ENCODE results near the gene C17orf58. TPM values are rescaled to one million over a fixed set of nuclear protein-coding genes. Genes with fewer than 3 reads are reported as not detected.
A peak's percentile ranks its signal among the peaks of the same experiment; 100 is the strongest.

The C17orf58 gene
- total and polyA plus RNA-seq, 2 donors (not counting 1 experiment from before 2014, with no cell fraction given) = 1.0 to 2.8 TPM

DNA sequence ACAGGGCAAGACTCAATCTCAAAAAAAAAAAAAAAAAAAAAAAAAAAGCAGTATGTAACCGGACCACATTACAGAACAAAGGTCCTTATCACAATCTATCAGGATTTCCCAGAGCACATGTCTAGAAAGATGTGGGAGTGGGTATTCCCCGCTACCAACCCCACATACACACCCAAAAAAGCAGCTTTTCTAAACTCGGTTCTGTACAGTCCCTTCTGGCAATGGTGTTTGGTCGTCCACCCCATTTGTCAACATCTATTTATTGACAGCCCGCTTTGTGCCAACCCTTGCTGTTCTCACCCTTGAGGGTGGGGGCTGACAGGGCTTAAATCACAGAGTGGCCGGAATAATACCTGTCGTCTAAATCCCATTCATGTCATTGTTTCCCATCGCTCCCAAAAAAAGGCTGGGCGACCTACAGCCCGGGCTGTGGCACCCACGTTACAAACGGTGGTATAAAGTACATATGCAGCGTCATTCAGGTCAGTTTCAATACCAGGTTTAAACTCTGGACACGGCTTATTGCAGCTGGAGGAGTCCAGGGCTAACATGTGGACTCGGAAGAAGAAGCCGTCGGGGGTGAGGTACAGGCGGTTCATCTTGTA is 3.6 kb downstream of the C17orf58 start:
- DNase-seq (no peak), ATAC-seq (ENCODE audit: low read depth) (no peak)
- no peaks in the 10 kb centered on the region for H3K36me3 ChIP-seq (replicated peaks in 1 of 2; ENCODE audit: control extremely low read depth in 1 of 2, control insufficient read depth in 1 of 2, extremely low read depth in 1 of 2, insufficient read depth in 2 of 2, low read length in 1 of 2)
- peaks cover 0 to 21% (median 8%) of the 10 kb centered on the region in 4 experiments for H3K27me3 ChIP-seq (replicated peaks in 1 of 4; ENCODE audit: control extremely low read depth in 1 of 4, control insufficient read depth in 3 of 4, insufficient read depth in 4 of 4, low read length in 3 of 4)
- intact Hi-C loops (cut with micrococcal nuclease) = loop anchor here (1.0 to 2.0 kb wide), 2 partner anchors 28 to 298 kb away; partner anchors contain the start of genes ARSG and SLC16A6
- H2AFZ ChIP-seq (ENCODE audit: insufficient read depth, low read depth, low read length, poor library complexity, severe bottlenecking) = peak overlapping the region; percentile 89
- TF ChIP-seq EZH2 (IDR thresholded peaks at IDR 0.05; ENCODE audit: borderline replicate concordance, insufficient read depth, low read depth, low read length, poor library complexity, severe bottlenecking) = no peak
- TF ChIP-seq, protein P1, sequence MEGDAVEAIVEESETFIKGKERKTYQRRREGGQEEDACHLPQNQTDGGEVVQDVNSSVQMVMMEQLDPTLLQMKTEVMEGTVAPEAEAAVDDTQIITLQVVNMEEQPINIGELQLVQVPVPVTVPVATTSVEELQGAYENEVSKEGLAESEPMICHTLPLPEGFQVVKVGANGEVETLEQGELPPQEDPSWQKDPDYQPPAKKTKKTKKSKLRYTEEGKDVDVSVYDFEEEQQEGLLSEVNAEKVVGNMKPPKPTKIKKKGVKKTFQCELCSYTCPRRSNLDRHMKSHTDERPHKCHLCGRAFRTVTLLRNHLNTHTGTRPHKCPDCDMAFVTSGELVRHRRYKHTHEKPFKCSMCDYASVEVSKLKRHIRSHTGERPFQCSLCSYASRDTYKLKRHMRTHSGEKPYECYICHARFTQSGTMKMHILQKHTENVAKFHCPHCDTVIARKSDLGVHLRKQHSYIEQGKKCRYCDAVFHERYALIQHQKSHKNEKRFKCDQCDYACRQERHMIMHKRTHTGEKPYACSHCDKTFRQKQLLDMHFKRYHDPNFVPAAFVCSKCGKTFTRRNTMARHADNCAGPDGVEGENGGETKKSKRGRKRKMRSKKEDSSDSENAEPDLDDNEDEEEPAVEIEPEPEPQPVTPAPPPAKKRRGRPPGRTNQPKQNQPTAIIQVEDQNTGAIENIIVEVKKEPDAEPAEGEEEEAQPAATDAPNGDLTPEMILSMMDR (IDR thresholded peaks at IDR 0.05) = no peak
- Mint-ChIP-seq H3K4me1 (peaks cover 33% of the 10 kb centered on the region), H3K9me3 (ENCODE audit: insufficient read depth) (no peaks in the 10 kb centered on the region), H3K4me3 (peak overlapping the region; percentile 97), H3K27me3 (peaks cover 17% of the 10 kb centered on the region), H3K27ac (peak overlapping the region; percentile 95)
- H3K27ac ChIP-seq (ENCODE audit: low read length in 2 of 2) = peak overlapping the region in 1 of 2 donors; percentile 49
- H3K4me3 ChIP-seq (ENCODE audit: control extremely low read depth in 1 of 5, extremely low read depth in 1 of 5, insufficient read depth in 1 of 5, low read depth in 2 of 5, low read length in 4 of 5) = peak overlapping the region in 4 of 5 experiments; percentile 64 to 89 (median 70)
- no peaks in the 10 kb centered on the region for H3K79me2 ChIP-seq (ENCODE audit: control insufficient read depth, insufficient read depth, low read length)
- H3K4me1 ChIP-seq (ENCODE audit: control insufficient read depth in 2 of 2, insufficient read depth in 2 of 2, low read length in 2 of 2) = peaks cover 30 to 34% of the 10 kb centered on the region in 2 donors
- H4K20me1 ChIP-seq (ENCODE audit: control insufficient read depth, insufficient read depth, low read length, poor library complexity, severe bottlenecking) = no peaks in the 10 kb centered on the region
- H3K9ac ChIP-seq (ENCODE audit: low read length) = peak overlapping the region; percentile 86
- peak overlapping the region; percentile 87 for H3K4me2 ChIP-seq (replicated peaks; ENCODE audit: low read depth, low read length, poor library complexity, severe bottlenecking)
- H3K9me3 ChIP-seq (ENCODE audit: control extremely low read depth in 1 of 3, control insufficient read depth in 2 of 3, insufficient read depth in 1 of 3, low read length in 2 of 3) = peaks cover 0 to 3% (median 0%) of the 10 kb centered on the region in 3 donors
- 6% methylated on average over 16 of the region's 18 CpGs for WGBS (ENCODE audit: insufficient coverage)
- POLR2A ChIA-PET = interaction anchor here (0.6 to 1.0 kb wide), 2 partner anchors 93 to 188 kb away, joined by 3 to 5 read pairs; no protein-coding TSS in a partner anchor
- CTCF ChIA-PET = no interaction called here

GRCh38 chr17:67990909-67991308 is 5.4 kb downstream of the C17orf58 start:
- Mint-ChIP-seq H3K4me3 (no peak overlapping the region), H3K27me3 (peaks cover 9% of the 10 kb centered on the region), H3K9me3 (ENCODE audit: insufficient read depth) (no peaks in the 10 kb centered on the region), H3K4me1 (peaks cover 25% of the 10 kb centered on the region), H3K27ac (no peak overlapping the region)
- H3K4me1 ChIP-seq (ENCODE audit: control insufficient read depth in 2 of 2, insufficient read depth in 2 of 2, low read length in 2 of 2) = peaks cover 24 to 27% of the 10 kb centered on the region in 2 donors
- no peak overlapping the region for H3K9ac ChIP-seq (ENCODE audit: low read length)
- no peaks in the 10 kb centered on the region for H4K20me1 ChIP-seq (ENCODE audit: control insufficient read depth, insufficient read depth, low read length, poor library complexity, severe bottlenecking)
- no peak overlapping the region for H2AFZ ChIP-seq (ENCODE audit: insufficient read depth, low read depth, low read length, poor library complexity, severe bottlenecking)
- H3K27ac ChIP-seq (ENCODE audit: low read length in 2 of 2) = no peak overlapping the region
- H3K4me3 ChIP-seq (ENCODE audit: control extremely low read depth in 1 of 5, extremely low read depth in 1 of 5, insufficient read depth in 1 of 5, low read depth in 2 of 5, low read length in 4 of 5) = no peak overlapping the region
- no peak overlapping the region for H3K4me2 ChIP-seq (replicated peaks; ENCODE audit: low read depth, low read length, poor library complexity, severe bottlenecking)
- WGBS (ENCODE audit: insufficient coverage) = no CpG with 5 or more reads among the region's 4 CpGs
- CTCF ChIA-PET = no interaction called here
- H3K27me3 ChIP-seq (replicated peaks in 1 of 4; ENCODE audit: control extremely low read depth in 1 of 4, control insufficient read depth in 3 of 4, insufficient read depth in 4 of 4, low read length in 3 of 4) = peaks cover 0 to 15% (median 7%) of the 10 kb centered on the region in 4 experiments
- no peak for DNase-seq
- intact Hi-C loops (cut with micrococcal nuclease) = no loop called here
- POLR2A ChIA-PET = no interaction called here
- ATAC-seq (ENCODE audit: low read depth) = no peak
- TF ChIP-seq, protein P1 (IDR thresholded peaks at IDR 0.05) = no peak
- TF ChIP-seq EZH2 (IDR thresholded peaks at IDR 0.05; ENCODE audit: borderline replicate concordance, insufficient read depth, low read depth, low read length, poor library complexity, severe bottlenecking) = no peak
- H3K36me3 ChIP-seq (replicated peaks in 1 of 2; ENCODE audit: control extremely low read depth in 1 of 2, control insufficient read depth in 1 of 2, extremely low read depth in 1 of 2, insufficient read depth in 2 of 2, low read length in 1 of 2) = no peaks in the 10 kb centered on the region
- peaks cover 0 to 3% (median 0%) of the 10 kb centered on the region in 3 donors for H3K9me3 ChIP-seq (ENCODE audit: control extremely low read depth in 1 of 3, control insufficient read depth in 2 of 3, insufficient read depth in 1 of 3, low read length in 2 of 3)
- no peaks in the 10 kb centered on the region for H3K79me2 ChIP-seq (ENCODE audit: control insufficient read depth, insufficient read depth, low read length)

Data from B cell (primary cell).